IMR-90 (cell line): ENCODE results near the gene KLF11. TPM values are rescaled to one million over a fixed set of nuclear protein-coding genes. Genes with fewer than 3 reads are reported as not detected.
"Not testable (repeated sequence)": the region's sequence is repeated elsewhere in the genome, so short reads cannot be mapped to it uniquely, and the experiment has no call there.

ENCODE experiments used
- ATAC-seq: fragments of 200-7000 bp; cut with Tn5 transposase; 2 replicates; pipeline ENCODE4 v1.9.1; 2020; ENCODE audit warnings: low read depth, mild to moderate bottlenecking, moderate library complexity
- BruUV-seq: library from RNA; stranded (reverse); fragments of 400-500 nt; replicated peaks from 2 replicates; lab custom pipeline; 2021; lab: Mats Ljungman, UMichigan
- CTCF ChIA-PET: fragments of 300-600 bp; formaldehyde crosslinking; extraction: SDS; loops from one replicate; lab custom pipeline; 2021; ENCODE audit warnings: antibody characterized with exemption; lab: Yijun Ruan, JAX
- POLR2A ChIA-PET: fragments of 300-600 bp; sonication (Branson Sonifier 250); formaldehyde crosslinking; loops from one replicate; lab custom pipeline; 2022; ENCODE audit warnings: antibody characterized with exemption; ENCODE audit not compliant: unreplicated experiment; lab: Charles Lee
- DNase-seq: peaks from one replicate; pipeline ENCODE4 v3.0.0; 2013
- H2AFZ ChIP-seq: replicated peaks from 2 replicates; pipeline ENCODE3; 2013; ENCODE audit warnings: low read length, mild to moderate bottlenecking; ENCODE audit not compliant: poor library complexity
- H2AK5ac ChIP-seq: 2 replicates; pipeline ENCODE4 v1.6.1; 2013; ENCODE audit warnings: low read depth, low read length, inconsistent platforms
- H2AK9ac ChIP-seq: replicated peaks from 2 replicates; pipeline ENCODE3; 2013; ENCODE audit warnings: mild to moderate bottlenecking, low read depth, low read length, moderate library complexity; ENCODE audit not compliant: poor library complexity
- H2BK120ac ChIP-seq: 2 replicates; pipeline ENCODE4 v1.6.1; 2013; ENCODE audit warnings: low read depth, low read length, inconsistent platforms
- H2BK15ac ChIP-seq: 3 replicates; pipeline ENCODE4 v1.6.1; 2013; ENCODE audit warnings: low read depth, low read length, inconsistent platforms
- H2BK20ac ChIP-seq: 2 replicates; pipeline ENCODE4 v1.6.1; 2013; ENCODE audit warnings: low read depth, mild to moderate bottlenecking, inconsistent platforms, low read length, moderate library complexity
- H2BK5ac ChIP-seq: 2 replicates; pipeline ENCODE4 v1.6.1; 2013; ENCODE audit warnings: mild to moderate bottlenecking, low read depth, low read length, inconsistent platforms; ENCODE audit not compliant: poor library complexity, severe bottlenecking
- H3K14ac ChIP-seq: replicated peaks from 2 replicates; pipeline ENCODE4 v1.6.1; 2013; ENCODE audit warnings: low read depth, low read length, inconsistent platforms
- H3K18ac ChIP-seq: 2 replicates; pipeline ENCODE4 v1.6.1; 2013; ENCODE audit warnings: low read depth, low read length, control low read depth
- H3K23ac ChIP-seq: 2 replicates; pipeline ENCODE4 v1.6.1; 2013; ENCODE audit warnings: low read depth, low read length, inconsistent platforms
- H3K27ac ChIP-seq: 2 replicates; pipeline ENCODE4 v1.5.1; 2013; ENCODE audit warnings: mild to moderate bottlenecking, control low read depth, low read length; ENCODE audit not compliant: insufficient read depth
- H3K27me3 ChIP-seq: 2 replicates; pipeline ENCODE4 v1.6.1; 2013; ENCODE audit warnings: low read length; ENCODE audit not compliant: control insufficient read depth, insufficient read depth
- H3K36me3 ChIP-seq: 2 replicates; pipeline ENCODE4 v1.6.1; 2013; ENCODE audit warnings: low read length, mixed read lengths; ENCODE audit not compliant: control insufficient read depth, insufficient read depth
- H3K4ac ChIP-seq: 2 replicates; pipeline ENCODE4 v1.6.1; 2013; ENCODE audit warnings: low read depth, low read length, inconsistent platforms
- H3K4me1 ChIP-seq: 2 replicates; pipeline ENCODE4 v1.6.1; 2013; ENCODE audit warnings: low read length, mixed read lengths; ENCODE audit not compliant: control insufficient read depth, insufficient read depth
- H3K4me2 ChIP-seq: 2 replicates; pipeline ENCODE4 v1.6.1; 2013; ENCODE audit warnings: low read depth, mild to moderate bottlenecking, control low read depth, low read length, moderate library complexity
- H3K4me3 ChIP-seq: 2 replicates; pipeline ENCODE4 v1.5.1; 2013; ENCODE audit warnings: low read depth, mild to moderate bottlenecking, control low read depth, low read length, moderate library complexity; ENCODE audit not compliant: insufficient read depth
- H3K56ac ChIP-seq: 2 replicates; pipeline ENCODE4 v1.6.1; 2013; ENCODE audit warnings: low read length, inconsistent platforms; ENCODE audit not compliant: insufficient read depth; ENCODE audit errors: extremely low read depth
- H3K79me1 ChIP-seq, 2 experiments: 2 replicates each; pipeline ENCODE4 v1.6.1; 2013; ENCODE audit warnings: low read length in 2 of 2, inconsistent platforms in 1 of 2, low read depth in 1 of 2
- H3K9ac ChIP-seq: 2 replicates; pipeline ENCODE4 v1.6.1; 2013; ENCODE audit warnings: low read depth, low read length, control low read depth
- H3K9me1 ChIP-seq: 2 replicates; pipeline ENCODE4 v1.6.1; 2013; ENCODE audit warnings: low read length, inconsistent platforms; ENCODE audit not compliant: insufficient read depth
- H3K9me3 ChIP-seq: 2 replicates; pipeline ENCODE4 v1.6.1; 2013; ENCODE audit warnings: low read length; ENCODE audit not compliant: control insufficient read depth, insufficient read depth
- H4K20me1 ChIP-seq: 2 replicates; pipeline ENCODE4 v1.6.1; 2013; ENCODE audit warnings: low read length, inconsistent platforms; ENCODE audit not compliant: insufficient read depth
- H4K5ac ChIP-seq: 2 replicates; pipeline ENCODE4 v1.6.1; 2013; ENCODE audit warnings: mild to moderate bottlenecking, low read depth, low read length, control low read depth
- H4K8ac ChIP-seq, 2 experiments: 2 replicates each; pipeline ENCODE4 v1.6.1; 2013; ENCODE audit warnings: low read depth in 2 of 2, low read length in 2 of 2, control low read depth in 1 of 2, inconsistent platforms in 1 of 2
- H4K91ac ChIP-seq: 2 replicates; pipeline ENCODE4 v1.6.1; 2013; ENCODE audit warnings: low read depth, low read length, inconsistent platforms; ENCODE audit not compliant: insufficient read depth
- WGBS, 2 experiments: methylation state at CpG; one replicate each; pipeline versions ENCODE4 v1.1.5 to v1.1.7; 2013; ENCODE audit warnings: missing lambda C conversion rate in 2 of 2; ENCODE audit not compliant: insufficient read length in 1 of 2; ENCODE audit errors: extremely low coverage in 2 of 2; 5-methylcytosine and 5-hydroxymethylcytosine counted together
- dilution Hi-C: fragments of 300-500 bp; cut with HindIII; formaldehyde crosslinking; loops from one replicate; pipeline ENCODE4 v1.14.3; 2018; ENCODE audit warnings: low sequenced_read_pairs; ENCODE audit not compliant: unreplicated experiment
- in situ Hi-C: fragments of 300-500 bp; cut with MboI; formaldehyde crosslinking; loops from 3 replicates; pipeline ENCODE4 v1.14.3; 2019; ENCODE audit warnings: low sequenced_read_pairs, inconsistent platforms, mixed read lengths
- intact Hi-C: fragments of 100-400 bp; cut with micrococcal nuclease; formaldehyde crosslinking; loops from 2 replicates; pipeline ENCODE4 v1.10.0; 2022
- polyA plus RNA-seq, 3 experiments: library from polyadenylated mRNA; depleted of rRNA; stranded (reverse); fragments of >200 nt; gene quantifications; 2 replicates each; pipeline ENCODE4 v1.2.3, GENCODE V29; 2012; ENCODE audit warnings: low replicate concordance in 1 of 3
- total RNA-seq: library from RNA; depleted of rRNA; stranded (reverse); fragments of >200 nt; gene quantifications from 2 replicates; pipeline ENCODE4 v1.2.3, GENCODE V29; 2012

KLF11 gene
- total and polyA plus RNA-seq, 2 of the 4 experiments (the other 2 are of a cell fraction): 2.0 to 2.4 TPM

- H3K9me1 ChIP-seq, intact Hi-C loops, H3K36me3 ChIP-seq, H3K4me1 ChIP-seq, H3K23ac ChIP-seq, H3K4me3 ChIP-seq, H4K20me1 ChIP-seq, H2BK15ac ChIP-seq, H2BK5ac ChIP-seq, H3K27ac ChIP-seq, H2BK20ac ChIP-seq, BruUV-seq, H2BK120ac ChIP-seq, H3K4me2 ChIP-seq, H3K18ac ChIP-seq, H2AK9ac ChIP-seq, H2AFZ ChIP-seq, H4K91ac ChIP-seq, DNase-seq, in situ Hi-C loops, H4K5ac ChIP-seq, H3K4ac ChIP-seq, dilution Hi-C loops, H2AK5ac ChIP-seq, H3K9ac ChIP-seq, H4K8ac ChIP-seq, ATAC-seq, H3K14ac ChIP-seq, H3K56ac ChIP-seq, H3K79me1 ChIP-seq: not testable (repeated sequence)
- peaks cover 46% of the 10 kb centered on the region for H3K27me3 ChIP-seq
- peaks cover 10% of the 10 kb centered on the region for H3K9me3 ChIP-seq
- ChIA-PET CTCF (interaction anchor here (2.6 kb wide), 1 partner anchor 19 kb away, joined by 10 read pairs; no protein-coding TSS in a partner anchor), POLR2A (interaction anchor here (0.6 kb wide), 1 partner anchor 16 kb away, joined by 3 read pairs; no protein-coding TSS in a partner anchor)
- WGBS, 2 experiments: no CpG with 5 or more reads among the region's 2 CpGs
Measured at GRCh38 chr2:10091889-10092244, 48.5 kb downstream of the KLF11 start.
